GM23338 (cell line): ENCODE data around the gene CES3.

Experiments
- CREB1 ChIP-seq: fragments of 250-450 bp; sonication (Bioruptor Pico); IDR thresholded peaks from 2 replicates; pipeline ENCODE4 v1.5.0; 2020; ENCODE audit warnings: low read depth, mild to moderate bottlenecking, moderate library complexity
- EZH2 ChIP-seq: fragments of 200-600 bp; sonication (generic); IDR thresholded peaks from one replicate; pipeline ENCODE4 v1.8.0; 2017; ENCODE audit warnings: antibody characterized with exemption, mild to moderate bottlenecking, low read depth; ENCODE audit not compliant: unreplicated experiment
- EZH2phosphoT487 ChIP-seq: fragments of 200-600 bp; sonication (generic); IDR thresholded peaks from one replicate; pipeline ENCODE4 v1.8.1; 2018; ENCODE audit warnings: antibody characterized with exemption; ENCODE audit not compliant: unreplicated experiment
- JUNB ChIP-seq: IDR thresholded peaks from one replicate; pipeline ENCODE4 v1.6.1; 2016; ENCODE audit warnings: antibody characterized with exemption; ENCODE audit not compliant: unreplicated experiment
- NANOG ChIP-seq: IDR thresholded peaks from 2 replicates; pipeline ENCODE4 v1.6.1; 2016; ENCODE audit warnings: antibody characterized with exemption, borderline replicate concordance
- POLR2AphosphoS5 ChIP-seq: IDR thresholded peaks from 2 replicates; pipeline ENCODE4 v1.6.1; 2016; ENCODE audit warnings: antibody characterized with exemption, low read depth
- REST ChIP-seq: IDR thresholded peaks from one replicate; pipeline ENCODE4 v1.6.1; 2018; ENCODE audit warnings: antibody characterized with exemption; ENCODE audit not compliant: unreplicated experiment
- ZNF331 ChIP-seq: fragments of 250-450 bp; sonication (Bioruptor Pico); IDR thresholded peaks from 2 replicates; pipeline ENCODE4 v1.5.0; 2020; ENCODE audit warnings: low read depth, mild to moderate bottlenecking, moderate library complexity
- TF ChIP-seq, protein P1 (sequence below), 2 experiments: fragments of 200-600 bp in 1 of 2; sonication (generic) in 1 of 2; conservative IDR thresholded peaks; 2 replicates each; pipeline versions ENCODE4 v1.5.1 to v1.6.1; 2016 to 2017; ENCODE audit warnings: antibody characterized with exemption in 2 of 2, low read depth in 2 of 2, mild to moderate bottlenecking in 2 of 2, moderate library complexity in 1 of 2
- TF ChIP-seq, protein P2 (sequence below): IDR thresholded peaks from 2 replicates; pipeline ENCODE4 v1.6.1; 2016; ENCODE audit warnings: antibody characterized with exemption

GRCh38 chr16:67023689-67024088 lies 62.6 kb downstream of the CES3 start:
- TF ChIP-seq EZH2 (no peak), NANOG (no peak), EZH2phosphoT487 (no peak), REST (no peak), POLR2AphosphoS5 (no peak), CREB1 (no peak), JUNB (no peak), ZNF331 (no peak)
- TF ChIP-seq, protein P1, sequence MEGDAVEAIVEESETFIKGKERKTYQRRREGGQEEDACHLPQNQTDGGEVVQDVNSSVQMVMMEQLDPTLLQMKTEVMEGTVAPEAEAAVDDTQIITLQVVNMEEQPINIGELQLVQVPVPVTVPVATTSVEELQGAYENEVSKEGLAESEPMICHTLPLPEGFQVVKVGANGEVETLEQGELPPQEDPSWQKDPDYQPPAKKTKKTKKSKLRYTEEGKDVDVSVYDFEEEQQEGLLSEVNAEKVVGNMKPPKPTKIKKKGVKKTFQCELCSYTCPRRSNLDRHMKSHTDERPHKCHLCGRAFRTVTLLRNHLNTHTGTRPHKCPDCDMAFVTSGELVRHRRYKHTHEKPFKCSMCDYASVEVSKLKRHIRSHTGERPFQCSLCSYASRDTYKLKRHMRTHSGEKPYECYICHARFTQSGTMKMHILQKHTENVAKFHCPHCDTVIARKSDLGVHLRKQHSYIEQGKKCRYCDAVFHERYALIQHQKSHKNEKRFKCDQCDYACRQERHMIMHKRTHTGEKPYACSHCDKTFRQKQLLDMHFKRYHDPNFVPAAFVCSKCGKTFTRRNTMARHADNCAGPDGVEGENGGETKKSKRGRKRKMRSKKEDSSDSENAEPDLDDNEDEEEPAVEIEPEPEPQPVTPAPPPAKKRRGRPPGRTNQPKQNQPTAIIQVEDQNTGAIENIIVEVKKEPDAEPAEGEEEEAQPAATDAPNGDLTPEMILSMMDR (conservative IDR thresholded peaks at IDR 0.05; ENCODE audit: low read depth in 2 of 2): no peak
- TF ChIP-seq, protein P2, sequence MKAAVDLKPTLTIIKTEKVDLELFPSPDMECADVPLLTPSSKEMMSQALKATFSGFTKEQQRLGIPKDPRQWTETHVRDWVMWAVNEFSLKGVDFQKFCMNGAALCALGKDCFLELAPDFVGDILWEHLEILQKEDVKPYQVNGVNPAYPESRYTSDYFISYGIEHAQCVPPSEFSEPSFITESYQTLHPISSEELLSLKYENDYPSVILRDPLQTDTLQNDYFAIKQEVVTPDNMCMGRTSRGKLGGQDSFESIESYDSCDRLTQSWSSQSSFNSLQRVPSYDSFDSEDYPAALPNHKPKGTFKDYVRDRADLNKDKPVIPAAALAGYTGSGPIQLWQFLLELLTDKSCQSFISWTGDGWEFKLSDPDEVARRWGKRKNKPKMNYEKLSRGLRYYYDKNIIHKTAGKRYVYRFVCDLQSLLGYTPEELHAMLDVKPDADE: no peak
